HepG2 (cell line): ENCODE measurements around the gene FNDC10.

Experiments
- ATF1 ChIP-seq: IDR thresholded peaks from 2 replicates; pipeline ENCODE4 v1.6.1; 2016; ENCODE audit warnings: mild to moderate bottlenecking, control low read depth
- ATF2 ChIP-seq: sonication (generic); formaldehyde crosslinking; IDR thresholded peaks from 2 replicates; pipeline ENCODE4 v1.4.0; 2020; ENCODE audit warnings: missing genetic modification reagents
- FOXP4 ChIP-seq: sonication (generic); formaldehyde crosslinking; IDR thresholded peaks from 2 replicates; pipeline ENCODE4 v1.4.0; 2020; ENCODE audit warnings: missing genetic modification reagents
- MTA1 ChIP-seq: sonication (generic); formaldehyde crosslinking; IDR thresholded peaks from 2 replicates; pipeline ENCODE4 v1.4.0; 2020; ENCODE audit warnings: missing genetic modification reagents, mild to moderate bottlenecking, borderline replicate concordance

GRCh38 chr1:1562556-1563195, 37.3 kb downstream of the FNDC10 start:
- TF ChIP-seq MTA1 (CRISPR knock-in tag) (no peak), FOXP4 (CRISPR knock-in tag) (no peak), ATF2 (CRISPR knock-in tag) (no peak), ATF1 (CRISPR knock-in tag) (no peak)
